HG03342 (cell line): ENCODE measurements around the gene AP3B1.

Experiments used
- ATAC-seq: cut with Tn5 transposase; IDR thresholded peaks from one replicate; pipeline ENCODE4 v1.9.1; 2021; ENCODE audit warnings: mild to moderate bottlenecking, moderate library complexity; ENCODE audit not compliant: unreplicated experiment

Gene AP3B1

DNA sequence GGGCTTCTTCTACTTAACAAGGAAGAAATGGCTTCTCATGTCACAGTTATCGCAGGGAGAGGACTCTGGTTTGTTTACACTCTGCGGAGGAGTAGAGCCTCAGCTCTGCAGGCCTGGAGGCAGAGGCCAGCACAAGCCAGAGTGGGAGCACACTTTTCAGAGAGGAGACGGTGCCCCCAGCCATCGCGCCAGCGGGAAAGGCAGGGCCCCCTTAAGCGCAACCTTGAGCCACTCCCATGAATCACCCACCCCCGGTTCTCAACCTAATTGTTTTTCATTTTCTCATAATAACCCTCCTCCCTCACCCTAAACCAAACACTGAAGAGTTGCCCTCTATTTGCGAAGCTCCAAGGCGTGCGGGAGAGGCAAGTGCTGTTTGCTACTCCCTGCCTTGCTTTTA lies 309.9 kb downstream of the AP3B1 start:
- no peak for ATAC-seq

DNA sequence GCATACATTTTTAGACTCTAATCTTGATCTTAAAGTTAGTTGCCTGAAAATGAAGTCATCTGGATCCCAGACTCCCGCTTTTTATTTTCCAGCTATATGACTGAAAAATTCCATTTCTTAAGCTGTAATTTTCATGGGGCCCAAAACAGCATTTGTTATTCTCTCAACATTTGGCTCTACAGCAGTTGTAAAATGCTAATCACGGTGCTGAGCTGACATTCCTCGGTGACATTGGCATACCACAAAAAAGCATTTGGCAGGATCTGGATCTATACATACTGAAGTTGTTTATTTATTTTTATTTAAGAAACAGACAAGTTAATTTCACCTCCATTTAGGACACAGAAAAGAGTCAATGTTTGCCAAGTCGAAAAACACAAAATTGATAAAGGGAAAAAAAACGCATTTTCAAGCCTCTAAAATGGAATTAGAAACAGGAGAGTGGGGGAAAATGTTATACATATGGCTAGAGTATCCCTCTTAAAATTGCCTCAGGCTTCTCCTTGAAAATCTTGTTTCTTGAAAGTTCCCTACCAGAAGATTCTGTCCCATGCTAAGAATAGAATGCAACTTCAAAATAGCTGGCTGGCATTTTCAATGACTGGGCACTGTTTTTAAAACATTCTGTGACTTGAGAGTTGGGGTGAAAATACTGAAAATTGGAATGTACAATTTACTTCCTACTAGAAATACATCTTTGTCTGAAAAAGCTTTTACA lies 310.9 kb downstream of the AP3B1 start:
- ATAC-seq: no peak

DNA sequence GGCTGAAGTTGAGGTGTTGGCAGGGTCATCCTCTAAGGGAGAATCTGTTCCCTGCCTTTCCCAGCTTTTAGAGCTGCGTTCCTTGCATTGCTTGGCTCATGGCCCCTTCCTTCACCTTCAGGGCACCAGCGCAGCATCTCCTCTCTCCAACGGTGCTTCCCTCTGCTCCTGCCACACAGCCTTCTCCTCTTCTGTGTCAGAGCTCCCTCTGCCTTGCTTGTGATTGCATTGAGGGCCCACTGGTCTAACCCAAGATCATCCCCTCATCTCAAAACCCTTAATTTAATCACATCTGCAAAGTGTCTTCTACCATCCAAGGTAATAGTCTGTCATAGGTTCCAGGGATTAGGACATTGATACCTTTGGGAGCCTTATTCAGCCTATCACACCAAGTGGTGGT lies 312.7 kb downstream of the AP3B1 start:
- no peak for ATAC-seq

DNA sequence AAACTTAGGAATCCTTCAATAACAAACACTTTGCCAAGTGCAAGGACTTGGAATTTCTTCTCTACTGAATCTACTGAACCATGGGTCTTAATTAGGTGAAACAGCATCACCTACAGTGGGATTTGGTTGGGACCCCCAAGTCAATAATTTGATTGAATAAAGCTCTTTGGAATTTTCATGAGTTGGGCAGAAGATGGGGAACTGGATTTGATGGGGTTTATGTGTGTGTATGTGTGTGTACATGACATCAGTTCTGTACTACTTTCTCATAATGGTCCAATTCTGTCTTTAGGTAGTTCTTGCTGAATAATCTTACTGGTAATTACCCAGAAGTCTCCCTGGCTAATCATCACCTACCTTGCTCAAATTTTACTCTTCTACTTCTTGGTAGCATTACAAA lies 319.9 kb downstream of the AP3B1 start:
- no peak for ATAC-seq

DNA sequence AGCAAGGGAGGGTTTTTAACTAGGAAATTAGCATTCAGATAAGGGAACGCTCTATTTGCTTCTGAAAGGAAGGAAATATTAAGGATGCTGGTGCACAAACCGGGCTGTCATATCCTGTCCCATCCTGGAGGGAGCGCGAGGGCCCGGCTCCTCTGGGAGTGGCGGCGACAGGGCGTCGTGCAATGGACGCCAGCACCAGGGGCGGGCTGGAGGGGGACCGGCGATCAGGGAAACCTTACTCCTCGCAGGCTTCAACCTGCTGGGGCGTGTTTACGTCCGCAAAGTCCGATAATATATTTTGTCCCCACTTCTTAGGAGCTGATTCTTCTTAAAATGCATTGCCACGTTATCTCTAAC lies 321.3 kb downstream of the AP3B1 start:
- no peak for ATAC-seq

DNA sequence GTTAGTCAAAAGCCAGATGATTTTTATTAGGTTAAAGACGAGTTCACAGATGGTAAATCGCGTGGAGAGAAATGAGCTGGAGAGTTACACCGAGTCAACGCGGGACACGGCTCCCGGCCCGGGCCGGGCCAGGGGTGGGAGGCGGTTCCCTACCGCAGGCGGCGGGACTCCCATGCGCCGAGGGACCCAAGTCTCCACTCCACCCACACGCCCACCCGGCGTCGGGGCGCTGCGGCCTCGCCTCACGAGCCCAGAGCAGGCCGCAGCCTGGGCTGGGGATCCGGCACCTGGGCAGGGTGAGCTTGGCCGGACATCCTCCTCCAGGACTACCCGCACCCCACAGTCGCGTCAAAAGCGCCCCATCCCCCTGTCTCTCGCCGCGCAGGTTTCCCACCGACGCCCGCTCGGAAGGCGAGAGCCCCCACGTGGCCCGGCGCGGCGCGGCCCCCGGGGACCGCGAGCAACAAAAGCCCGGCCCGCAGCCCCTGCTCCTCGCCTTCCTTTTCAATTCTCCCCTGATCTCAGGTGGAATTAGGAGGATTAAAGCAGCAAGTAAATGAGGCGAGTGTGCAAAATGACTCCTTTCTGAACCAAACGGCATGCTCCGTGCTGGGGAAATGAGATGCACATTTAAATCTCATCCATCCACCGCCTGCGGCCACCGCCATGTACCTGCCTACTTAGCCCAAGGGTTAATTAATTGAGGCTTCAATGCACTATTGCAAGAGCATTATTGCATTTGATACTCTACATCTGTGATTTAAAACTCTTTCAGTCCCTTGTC lies 321.8 kb downstream of the AP3B1 start:
- no peak for ATAC-seq

DNA sequence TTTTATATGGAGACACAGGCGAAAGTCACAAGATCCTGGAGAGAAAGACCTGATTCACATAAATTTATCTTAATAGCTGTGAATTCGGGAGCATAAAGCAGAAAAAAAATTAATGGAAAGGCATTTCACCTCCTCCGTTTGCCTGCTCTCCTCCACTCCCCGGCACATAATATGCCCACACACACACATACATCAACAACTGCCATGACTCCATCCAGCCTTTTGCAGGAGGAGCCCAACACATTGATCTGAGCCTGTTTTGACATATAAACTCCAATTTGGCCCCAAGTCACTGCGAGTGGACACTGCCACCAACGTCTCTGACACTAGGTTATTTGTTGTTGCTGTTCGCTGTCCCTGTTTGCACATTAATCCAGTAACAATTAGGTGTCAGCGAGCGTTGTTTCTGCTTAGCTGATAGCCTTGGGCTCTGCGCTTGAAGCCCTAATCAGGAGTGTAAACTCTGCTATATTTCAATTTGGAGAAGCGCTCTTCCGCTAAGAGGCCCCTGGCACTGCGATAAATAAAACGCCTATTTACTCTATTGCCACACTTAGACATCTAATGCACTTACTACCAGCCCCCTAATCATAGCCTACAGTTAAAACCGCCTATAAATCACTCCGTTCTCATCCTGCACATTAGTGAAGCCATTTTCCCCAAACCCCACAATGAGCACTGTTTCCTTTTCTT lies 322.6 kb downstream of the AP3B1 start:
- ATAC-seq: no peak

DNA sequence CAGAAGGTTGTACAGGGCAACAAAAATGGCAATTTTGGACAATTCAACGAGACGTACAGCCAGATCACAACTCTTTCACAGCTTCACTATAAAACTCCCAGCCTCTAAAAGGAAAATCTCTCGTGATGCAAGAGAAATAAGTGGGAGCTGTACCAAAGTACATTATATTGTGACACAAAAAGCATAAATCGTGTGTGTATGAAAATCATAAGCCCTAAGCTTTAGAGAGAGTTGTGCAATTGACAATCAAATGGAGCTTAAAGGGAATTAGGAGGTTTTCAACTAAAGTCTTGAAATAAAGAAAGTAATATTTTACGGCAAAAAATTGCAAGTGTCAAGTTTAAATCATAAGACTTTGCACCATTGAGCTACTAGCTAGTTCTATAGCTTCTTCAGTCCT lies 323.6 kb downstream of the AP3B1 start:
- ATAC-seq: no peak

DNA sequence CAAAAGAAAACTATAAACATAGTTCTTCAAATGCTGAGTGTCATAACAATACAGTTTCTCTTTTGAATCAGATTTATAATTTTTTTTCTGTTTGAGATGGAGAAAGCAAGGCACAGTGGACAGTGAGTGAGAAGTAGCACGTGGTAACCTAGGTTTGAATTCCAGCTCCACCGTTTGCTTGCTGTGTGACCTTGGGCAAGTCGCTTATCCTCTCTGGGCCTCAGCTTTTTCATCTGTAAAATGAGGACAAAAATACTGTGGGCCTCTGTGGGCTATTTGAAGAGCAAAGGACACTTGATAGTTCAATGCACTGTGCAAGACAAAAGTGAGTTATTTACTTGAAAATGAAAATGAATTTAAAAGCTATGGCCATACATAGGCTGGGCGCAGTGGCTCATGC lies 330.7 kb downstream of the AP3B1 start:
- no peak for ATAC-seq

DNA sequence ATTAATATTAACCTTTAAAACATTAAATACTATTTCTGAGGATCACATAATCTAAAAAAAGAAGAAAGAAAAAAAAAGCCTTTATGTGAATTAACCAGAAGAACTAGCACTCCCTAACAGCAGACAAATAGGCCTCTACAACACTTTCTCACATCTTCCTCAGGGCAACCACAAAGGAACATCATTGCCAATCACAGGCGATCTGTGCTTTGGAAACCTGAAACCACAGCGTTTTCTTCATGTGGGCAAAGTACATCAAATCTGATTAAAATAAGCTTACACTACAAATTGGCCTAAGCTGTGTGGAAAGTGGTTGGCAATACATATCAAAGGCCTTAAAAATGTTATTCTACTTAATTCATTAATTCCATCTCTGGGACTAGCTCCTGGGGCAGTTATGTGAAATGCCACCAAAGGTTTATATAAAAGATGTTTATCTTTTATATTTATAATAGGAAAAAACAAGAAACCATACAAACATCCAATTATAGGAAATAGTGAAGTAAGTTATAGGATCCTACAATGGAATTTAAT lies 333.6 kb downstream of the AP3B1 start:
- ATAC-seq: no peak

DNA sequence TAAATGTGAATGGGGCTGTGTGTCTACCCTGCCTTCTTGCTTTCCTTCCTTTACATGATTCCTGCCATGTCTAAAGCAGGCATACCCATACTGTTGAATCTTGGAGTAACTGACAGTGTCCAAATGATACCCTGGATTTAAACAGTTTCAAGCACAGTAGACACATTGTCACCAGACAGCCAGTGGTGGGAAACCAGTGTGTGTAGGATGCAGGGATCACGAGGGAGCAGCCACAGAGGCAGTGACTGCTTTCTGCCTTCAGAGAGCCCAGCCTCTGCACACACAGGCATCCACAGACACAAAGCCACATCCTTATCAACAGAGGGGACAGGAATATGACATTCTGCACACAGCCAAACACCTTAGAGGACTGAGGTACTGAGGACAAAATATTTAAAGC lies 334.2 kb downstream of the AP3B1 start:
- ATAC-seq: no peak

DNA sequence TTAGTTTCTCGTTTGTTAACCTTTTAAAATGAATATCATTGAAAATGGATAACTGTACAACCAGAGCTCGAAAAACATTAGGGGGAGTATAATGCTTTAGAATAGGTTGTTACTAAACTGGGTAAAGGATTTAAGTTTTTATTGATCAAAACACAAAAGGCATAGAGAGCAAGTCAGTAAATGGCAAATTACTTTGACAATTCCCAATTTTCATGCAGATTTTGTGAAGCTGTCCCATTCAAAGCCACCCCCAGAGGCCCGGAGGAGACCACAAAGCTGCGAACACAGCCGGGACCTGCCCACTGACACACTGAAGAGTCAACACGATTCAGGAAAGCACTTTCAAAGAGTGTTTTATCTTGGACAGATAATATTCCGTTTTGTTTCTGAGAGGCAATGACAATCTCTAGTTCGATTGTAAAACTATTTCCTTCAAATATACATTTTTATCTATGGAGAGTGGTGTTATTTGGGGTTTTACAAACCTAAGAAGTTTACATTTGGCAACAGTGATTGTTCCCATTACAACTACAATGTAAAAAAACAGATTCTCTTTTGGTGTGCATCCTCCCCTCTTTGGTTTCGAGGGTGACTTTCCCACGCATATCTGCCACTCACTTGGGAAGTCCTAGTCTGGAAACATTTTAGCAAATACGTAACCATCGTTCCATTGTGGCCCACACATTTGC lies 335.7 kb downstream of the AP3B1 start:
- ATAC-seq: no peak

DNA sequence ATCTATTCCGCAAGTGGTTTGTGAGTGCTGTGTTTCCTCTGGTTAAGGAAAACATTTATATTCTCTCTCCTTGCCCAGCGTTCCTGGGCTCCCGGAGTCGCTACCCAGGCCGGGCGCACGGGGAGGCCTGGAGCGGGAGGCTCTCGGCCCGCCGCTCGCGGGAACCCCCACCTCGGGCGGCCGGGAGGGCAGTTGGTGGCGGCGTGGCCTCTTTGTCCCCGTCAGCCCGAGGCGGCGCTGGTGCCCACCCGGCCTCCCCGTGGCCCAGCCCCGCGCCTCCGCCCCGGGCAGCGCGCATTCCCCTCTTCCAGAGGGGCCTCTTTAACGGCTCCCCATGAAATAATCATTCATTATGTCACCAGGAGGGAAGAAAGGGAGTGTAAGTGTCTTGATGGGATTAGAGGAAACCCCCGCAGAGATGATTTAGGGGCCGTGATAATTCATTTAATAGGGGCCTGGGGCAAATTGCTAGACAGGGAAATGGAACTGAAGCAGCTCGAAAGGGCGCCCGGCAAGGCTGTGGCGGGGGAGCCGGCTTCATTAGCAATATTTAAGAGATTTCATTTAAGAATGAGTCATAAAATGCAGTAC lies 336.5 kb downstream of the AP3B1 start:
- ATAC-seq: no peak

DNA sequence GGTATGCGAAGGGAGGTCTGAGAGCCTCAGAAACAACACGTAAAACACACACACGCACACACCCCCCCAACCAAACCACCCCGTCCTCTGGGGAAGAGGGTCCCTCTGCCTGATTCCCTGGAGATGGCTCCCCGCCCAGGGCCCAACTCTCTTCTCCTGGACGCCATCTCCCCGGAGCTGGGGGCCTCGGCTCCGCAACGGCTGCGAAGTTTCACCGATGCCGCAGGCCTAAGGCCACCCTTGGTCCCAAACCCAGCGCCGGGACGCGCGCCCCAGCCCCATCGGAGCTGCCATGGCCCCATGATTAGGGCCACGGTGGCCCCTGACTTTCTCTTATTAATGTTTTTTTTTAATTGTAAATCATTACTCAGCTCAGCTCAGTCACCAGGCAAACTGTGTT lies 337.0 kb downstream of the AP3B1 start:
- no peak for ATAC-seq

DNA sequence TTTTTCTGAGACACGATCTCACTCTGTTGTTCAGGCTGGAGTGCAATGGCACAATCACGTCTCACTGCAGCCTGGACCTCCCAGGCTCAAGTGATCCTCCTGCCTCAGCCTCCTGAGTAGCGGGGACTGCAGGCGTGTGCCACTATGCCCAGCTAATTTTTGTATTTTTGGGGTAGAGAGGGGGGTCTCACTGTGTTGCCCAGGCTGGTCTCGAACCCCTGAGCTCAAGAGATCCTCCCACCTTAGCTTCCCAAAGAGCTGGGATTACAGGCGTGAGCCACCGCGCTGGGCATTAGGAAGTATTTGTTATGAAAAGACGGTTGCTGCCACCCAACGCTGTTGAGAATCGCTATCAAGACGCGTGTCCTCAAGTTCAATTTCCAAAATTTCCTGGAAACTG lies 337.4 kb downstream of the AP3B1 start:
- ATAC-seq: no peak

DNA sequence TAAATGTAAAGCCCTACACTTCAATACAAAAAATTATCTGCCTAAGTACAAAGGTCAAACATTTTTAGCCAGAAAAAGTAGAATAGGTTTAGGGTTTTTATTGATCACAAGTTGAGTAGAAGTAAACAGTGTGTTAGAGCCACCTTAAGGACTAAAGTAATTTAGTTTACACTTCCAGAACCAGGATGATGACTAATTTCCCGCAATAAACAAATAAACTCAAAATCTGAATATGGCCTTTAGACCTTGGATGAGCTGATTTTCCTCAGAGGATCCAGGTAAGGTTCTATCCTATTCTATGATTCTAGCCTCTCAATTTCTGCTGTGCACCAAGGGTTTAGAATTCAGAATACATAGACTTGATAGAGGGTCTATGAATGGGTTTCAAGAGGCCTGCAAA lies 338.9 kb downstream of the AP3B1 start:
- no peak for ATAC-seq

DNA sequence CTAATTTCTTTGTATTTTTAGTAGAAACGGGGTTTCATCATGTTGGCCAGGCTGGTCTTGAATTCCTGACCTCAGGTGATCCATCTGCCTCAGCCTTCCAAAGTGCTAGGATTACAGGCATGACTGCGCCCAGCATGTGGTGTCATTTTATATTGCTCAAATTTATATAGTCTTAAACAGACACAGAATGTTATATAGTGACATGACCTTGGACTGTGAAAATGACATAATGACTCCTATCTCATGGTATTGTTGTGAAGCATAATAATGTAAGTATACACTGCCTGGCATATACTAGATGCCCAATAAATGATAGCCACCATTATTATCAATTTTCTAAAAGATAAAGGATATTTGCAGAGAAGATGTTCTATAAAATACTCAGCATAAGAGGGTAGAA lies 341.1 kb downstream of the AP3B1 start:
- no peak for ATAC-seq

DNA sequence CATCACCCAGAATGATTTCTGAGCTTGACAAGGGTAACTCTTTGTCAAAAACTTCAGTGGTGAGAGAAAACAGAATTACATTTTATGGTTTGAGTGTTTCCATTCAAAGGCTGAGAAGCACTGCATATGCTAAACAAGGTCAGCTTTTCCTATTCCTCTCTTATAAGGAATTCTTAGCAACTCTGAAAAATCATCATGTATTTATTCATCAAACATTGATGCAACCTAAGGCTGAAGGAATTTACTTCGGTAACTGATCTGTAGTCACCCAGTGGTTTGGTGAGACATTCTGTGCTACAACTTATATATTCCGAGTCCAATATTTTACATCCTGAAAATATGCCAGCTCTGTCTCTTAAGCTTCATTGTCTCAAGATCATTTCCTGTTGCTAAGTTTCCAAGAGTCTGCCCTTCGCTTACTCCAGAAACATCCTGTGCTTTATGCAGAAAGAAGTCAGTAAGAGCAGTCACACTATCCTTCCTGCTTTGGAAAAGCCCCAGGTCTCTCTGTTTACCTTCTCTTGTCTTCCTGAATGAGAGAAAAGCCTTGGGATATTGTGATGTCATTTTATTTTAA lies 341.8 kb downstream of the AP3B1 start:
- no peak for ATAC-seq
